GM19351 (cell line): ENCODE results near the gene SLC7A5.
"Not testable (repeated sequence)": the region's sequence is repeated elsewhere in the genome, so short reads cannot be mapped to it uniquely, and the experiment has no call there.

Experiments
- ATAC-seq: cut with Tn5 transposase; IDR thresholded peaks from one replicate; pipeline ENCODE4 v1.9.1; 2021; ENCODE audit warnings: mild to moderate bottlenecking, moderate library complexity; ENCODE audit not compliant: unreplicated experiment

SLC7A5 gene

GRCh38 chr16:87835882-87836331, 33.4 kb downstream of the SLC7A5 start:
- no peak for ATAC-seq

GRCh38 chr16:87834668-87835473, 34.4 kb downstream of the SLC7A5 start:
- no peak for ATAC-seq

GRCh38 chr16:87834005-87834667, 35.2 kb downstream of the SLC7A5 start:
- no peak for ATAC-seq

- no peak for ATAC-seq
Observed at GRCh38 chr16:87833548-87833947, 35.8 kb downstream of the SLC7A5 start.

GRCh38 chr16:87832741-87833502, 36.4 kb downstream of the SLC7A5 start:
- no peak for ATAC-seq

- ATAC-seq: no peak
Observed at GRCh38 chr16:87832137-87832527, 37.2 kb downstream of the SLC7A5 start.

- ATAC-seq: no peak
Observed at GRCh38 chr16:87831421-87832136, 37.7 kb downstream of the SLC7A5 start.

GRCh38 chr16:87830673-87831420, 38.5 kb downstream of the SLC7A5 start:
- ATAC-seq: no peak

- no peak for ATAC-seq
Observed at GRCh38 chr16:87829988-87830672, 39.2 kb downstream of the SLC7A5 start.

- no peak for ATAC-seq
Observed at GRCh38 chr16:87829622-87829980, 39.7 kb downstream of the SLC7A5 start.

GRCh38 chr16:87828907-87829621, 40.2 kb downstream of the SLC7A5 start:
- no peak for ATAC-seq

GRCh38 chr16:87828071-87828906, 41.0 kb downstream of the SLC7A5 start:
- ATAC-seq: no peak

GRCh38 chr16:87827588-87827915, 41.8 kb downstream of the SLC7A5 start:
- ATAC-seq: not testable (repeated sequence)

- no peak for ATAC-seq
Observed at GRCh38 chr16:87826798-87827587, 42.3 kb downstream of the SLC7A5 start.

- ATAC-seq: not testable (repeated sequence)
Observed at GRCh38 chr16:87826407-87826797, 42.9 kb downstream of the SLC7A5 start.

GRCh38 chr16:87825842-87826120, 43.5 kb downstream of the SLC7A5 start:
- not testable (repeated sequence) for ATAC-seq

GRCh38 chr16:87824991-87825841, 44.1 kb downstream of the SLC7A5 start:
- no peak for ATAC-seq
